GM19099 (cell line): Measurements from ENCODE around the gene DLG2.

ENCODE experiments used
- POLR2A ChIP-seq: IDR thresholded peaks from 3 replicates; pipeline ENCODE4 v1.6.1; 2011; ENCODE audit warnings: low read depth; ENCODE audit not compliant: insufficient read length; ENCODE audit errors: extremely low read depth

Gene DLG2

DNA sequence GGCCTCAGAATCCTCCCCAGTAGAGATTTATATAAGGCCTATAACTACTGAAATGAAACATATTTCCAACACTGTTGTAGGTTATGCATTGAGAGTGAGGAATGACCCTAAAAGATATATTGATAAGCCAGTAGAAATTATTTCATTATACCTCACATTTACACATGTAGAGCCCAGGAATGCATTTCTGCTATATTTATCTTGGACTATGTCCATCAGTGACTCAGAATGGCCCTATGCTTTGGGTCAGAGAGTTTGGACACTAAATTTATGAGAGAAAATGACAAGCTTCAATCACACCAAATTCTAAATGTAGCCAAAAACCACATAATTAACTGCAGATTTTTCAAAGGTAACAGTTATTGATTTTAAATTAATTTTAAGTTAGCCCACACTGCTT lies 761.9 kb downstream of the DLG2 start:
- no peak for TF ChIP-seq POLR2A

DNA sequence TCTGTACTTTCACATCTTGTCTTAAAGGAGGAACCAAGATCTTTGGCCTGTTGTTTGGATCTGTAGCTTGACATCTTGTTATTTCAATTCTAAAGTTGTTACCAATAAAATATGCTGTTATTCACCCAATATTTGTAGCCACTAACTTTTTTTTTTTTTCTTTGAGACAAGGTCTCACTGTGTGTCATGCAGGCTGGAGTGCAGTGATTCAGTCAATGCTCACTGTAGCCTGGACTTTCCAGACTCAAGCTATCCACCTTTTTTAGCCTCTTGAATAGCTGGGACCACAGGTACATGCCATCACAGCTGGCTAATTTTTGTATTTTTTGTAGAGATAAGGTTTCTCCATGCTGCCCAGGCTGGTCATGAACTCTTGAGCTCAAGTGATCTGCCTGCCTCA lies 769.4 kb downstream of the DLG2 start:
- no peak for TF ChIP-seq POLR2A

DNA sequence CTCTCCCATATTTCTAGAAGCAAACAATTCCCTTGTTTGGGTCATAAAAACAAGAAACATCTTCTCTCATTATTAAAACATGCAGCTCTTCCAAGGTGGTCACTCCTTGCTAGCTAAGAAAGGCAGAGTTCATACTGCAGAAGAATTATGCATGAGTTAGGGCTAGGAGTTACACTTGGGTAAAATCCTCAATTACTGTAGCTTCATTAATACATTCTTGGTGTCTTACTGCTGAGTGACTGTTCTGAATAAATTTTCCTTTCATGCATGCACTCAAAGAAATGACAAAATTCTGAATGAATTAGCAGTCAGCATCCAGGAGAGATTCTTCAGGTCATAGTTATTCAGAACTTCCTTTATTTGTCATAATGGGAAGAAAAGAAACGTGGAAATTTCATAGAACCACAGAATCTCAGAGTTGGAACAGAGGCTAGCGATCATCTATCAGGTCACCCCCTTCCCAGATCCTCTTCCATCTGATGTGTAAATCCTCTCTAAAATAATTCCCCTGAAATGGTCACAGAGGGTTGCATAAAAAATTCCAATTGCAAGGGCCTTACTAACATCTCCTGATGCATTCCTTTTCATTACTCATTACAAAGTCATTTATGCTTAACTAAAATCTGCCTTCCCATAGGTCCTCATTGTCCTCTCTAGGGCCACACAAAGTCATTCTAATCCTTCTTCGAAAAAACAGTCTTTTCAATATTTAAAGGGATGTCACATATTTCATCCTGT lies 771.5 kb downstream of the DLG2 start:
- TF ChIP-seq POLR2A, result no peak

DNA sequence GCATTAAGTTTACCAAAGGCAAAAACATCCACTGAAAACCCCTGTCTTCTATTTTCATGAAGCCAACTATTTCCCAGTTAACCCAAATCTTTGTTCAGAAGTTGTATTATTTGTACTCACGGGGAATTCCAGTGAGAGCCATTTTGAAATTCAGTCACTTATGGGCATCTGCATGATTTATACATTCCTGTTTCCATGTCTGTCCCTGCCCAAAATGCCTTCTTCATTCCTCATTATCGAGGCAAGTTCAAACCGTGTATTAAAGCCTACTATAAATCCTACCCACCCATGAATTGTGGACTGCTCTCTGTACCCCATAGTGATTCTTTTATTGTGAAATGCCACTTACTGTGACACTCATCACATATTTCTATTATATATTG lies 772.7 kb downstream of the DLG2 start:
- no peak for TF ChIP-seq POLR2A

DNA sequence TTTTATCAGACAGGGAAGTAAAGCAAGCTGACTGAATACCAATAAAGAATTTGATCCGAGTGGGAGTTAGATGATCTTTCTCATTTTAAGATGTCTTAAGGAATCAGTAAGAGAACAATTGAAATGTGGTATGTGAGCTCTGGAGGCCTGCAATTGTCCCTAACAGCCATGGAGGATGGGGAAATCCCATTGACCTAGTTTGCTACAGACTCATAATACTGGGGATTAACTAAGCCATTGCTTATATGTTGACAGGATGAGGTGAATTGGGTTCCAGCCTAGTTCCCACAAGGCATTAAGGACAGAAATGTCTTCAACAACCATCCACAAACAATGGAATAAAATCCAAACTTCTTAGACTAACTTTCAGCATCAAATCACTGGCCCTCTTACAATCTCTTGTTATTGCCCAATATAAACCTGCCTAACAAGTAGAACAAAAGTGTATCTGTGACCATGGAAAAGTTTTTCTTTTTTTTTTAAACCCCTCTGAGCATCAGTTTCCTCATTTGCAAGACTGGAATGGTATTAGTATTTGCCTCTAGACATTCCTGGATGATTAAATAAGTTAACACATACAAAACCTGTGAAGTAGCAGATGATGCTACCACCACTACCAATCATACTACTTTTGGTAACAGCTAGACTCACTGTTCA lies 773.2 kb downstream of the DLG2 start:
- TF ChIP-seq POLR2A, result no peak

DNA sequence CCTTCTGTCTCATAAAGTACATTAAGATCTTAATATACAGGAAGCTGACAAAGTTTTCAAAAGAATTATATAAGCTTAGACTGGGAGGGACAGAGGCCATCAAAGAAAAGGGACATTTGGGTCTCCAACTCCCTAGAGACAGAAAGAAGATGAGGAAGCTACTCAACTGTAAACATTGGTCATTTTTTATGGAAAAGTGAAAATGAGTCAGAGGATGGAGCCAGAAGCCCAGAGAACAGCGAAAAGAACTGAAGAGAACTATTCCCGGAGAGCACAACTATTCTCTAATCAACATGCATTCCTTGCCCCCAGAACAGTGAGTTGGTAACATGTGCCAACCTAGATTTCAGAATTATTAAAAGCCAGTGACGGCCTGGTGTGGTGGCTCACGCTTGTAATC lies 779.3 kb downstream of the DLG2 start:
- no peak for TF ChIP-seq POLR2A

DNA sequence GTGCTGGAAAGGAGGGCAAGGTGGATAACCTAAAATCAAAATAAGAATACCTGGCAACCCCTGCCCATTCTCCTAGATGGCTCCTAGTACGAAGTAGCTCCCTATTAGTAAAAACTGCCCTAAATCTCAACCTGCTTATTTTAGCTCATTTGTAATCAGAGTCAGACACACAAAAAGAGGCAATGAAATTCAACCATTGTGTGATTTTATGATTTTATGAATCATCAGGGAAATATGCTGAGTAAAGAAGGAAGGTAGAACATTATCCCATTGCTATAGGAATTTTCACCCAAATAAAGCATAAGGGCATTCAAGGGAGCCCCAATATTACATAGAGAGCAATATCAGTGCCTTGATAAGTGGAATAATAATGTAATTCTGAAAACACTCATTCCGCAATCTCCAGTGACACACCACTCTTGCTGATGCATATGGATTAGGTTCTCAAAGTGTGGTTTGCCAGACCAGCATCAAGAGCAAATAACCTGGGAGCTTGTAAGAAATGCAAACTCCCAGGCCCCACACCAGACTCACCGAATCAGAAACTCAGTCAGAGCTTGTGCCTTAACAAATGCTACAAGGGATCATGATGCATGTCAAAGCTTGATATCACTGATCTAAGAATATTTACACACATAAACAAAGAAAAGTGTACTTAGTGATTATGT lies 789.6 kb downstream of the DLG2 start:
- no peak for TF ChIP-seq POLR2A

DNA sequence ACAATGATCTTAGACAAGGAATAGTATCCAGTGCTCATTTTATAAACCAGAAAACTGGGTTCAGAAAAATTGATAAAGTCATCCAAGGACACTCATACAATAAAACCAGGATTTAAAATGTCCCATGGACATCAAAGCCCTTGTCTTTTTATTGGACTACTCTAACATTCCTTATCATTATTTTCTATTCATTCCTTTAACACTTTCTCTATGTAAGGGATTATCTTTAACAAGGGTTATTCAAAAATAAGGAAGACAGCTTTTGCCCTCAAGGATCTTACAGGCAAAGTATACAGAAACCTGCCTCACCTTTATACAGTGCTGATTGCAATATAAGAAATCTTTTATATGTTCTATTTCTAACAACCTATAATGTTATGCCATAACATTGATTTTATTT lies 790.8 kb downstream of the DLG2 start:
- no peak for TF ChIP-seq POLR2A

DNA sequence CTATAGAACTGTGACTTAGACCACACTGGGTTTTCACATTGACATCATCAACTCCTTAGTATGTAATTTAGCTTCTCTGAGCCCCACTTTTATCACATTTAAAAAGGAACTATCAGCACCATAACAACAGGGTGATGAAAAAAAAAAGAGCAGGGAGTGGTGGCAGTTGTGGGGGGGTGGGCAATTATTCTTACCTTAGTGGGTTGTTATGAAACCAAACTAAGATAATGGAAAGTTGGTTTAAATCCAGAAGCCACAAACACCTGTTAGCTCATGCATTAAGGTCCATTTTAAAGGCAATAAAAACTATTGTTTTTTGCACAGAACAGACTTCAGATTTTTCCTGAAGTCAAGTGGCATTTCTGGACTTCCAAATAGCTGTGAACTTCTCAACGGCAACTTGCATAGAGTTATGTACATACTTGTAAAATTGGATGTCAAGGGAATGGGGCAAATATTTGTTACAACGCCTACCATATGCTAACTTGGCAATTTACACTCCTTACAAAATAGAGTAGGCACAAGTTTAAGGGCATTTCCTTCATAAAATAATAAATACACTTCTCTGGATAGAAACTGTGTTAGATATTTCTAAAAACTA lies 793.6 kb downstream of the DLG2 start:
- no peak for TF ChIP-seq POLR2A

DNA sequence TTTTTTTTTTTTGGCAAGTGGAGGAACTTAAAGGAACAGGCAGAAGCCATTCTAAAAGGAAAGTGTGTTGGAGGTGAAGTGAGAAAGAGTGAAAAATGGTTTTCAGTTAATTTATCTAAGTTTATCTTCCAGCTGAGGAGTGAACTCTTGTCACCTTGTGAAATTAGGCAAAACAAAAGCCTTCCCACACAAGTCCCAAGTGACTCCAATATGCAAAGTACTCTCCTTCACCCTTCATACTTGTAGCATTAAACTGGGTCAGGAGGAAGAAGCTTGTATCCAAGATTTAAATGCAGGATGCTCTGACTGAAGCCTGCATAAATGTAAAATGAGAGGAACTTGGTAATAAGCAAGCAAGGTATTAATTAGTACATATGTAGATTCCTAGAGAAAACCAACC lies 796.8 kb downstream of the DLG2 start:
- TF ChIP-seq POLR2A, result no peak

DNA sequence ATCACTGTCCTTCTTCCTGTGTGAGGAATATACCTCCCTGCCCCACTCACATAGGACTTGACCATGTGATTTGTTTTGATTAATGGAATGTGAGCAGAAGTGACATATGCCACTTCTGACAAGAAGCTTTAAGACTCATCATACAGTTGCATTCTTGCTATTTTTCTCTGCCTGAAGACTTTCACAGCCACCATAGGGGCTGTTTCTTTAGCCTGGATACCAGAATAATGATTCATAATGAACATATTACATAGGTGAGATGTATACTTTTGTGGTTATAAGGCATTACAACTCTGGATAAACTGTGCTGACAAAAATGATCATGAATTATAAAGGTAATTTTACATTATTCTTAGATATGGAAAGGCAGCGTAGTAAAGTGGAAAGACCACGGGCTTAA lies 798.0 kb downstream of the DLG2 start:
- no peak for TF ChIP-seq POLR2A

DNA sequence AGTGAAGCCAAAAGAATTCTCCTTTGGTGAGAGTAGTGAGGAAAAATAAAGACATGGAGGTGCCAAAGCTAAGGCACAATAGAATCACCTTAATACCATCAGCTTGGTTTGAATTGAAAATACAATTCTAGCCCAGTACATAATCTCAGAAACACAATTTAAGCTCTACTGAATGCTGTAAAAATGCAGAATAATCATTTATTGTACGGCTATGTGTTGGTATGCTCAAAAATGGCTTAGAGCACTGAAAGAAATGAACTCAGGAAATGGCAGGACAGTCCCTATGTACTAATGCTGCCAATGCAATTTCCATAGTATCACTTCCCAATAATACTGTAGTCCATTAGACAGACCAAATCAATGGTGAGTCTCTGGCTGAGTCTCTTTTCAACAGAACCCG lies 798.5 kb downstream of the DLG2 start:
- no peak for TF ChIP-seq POLR2A

DNA sequence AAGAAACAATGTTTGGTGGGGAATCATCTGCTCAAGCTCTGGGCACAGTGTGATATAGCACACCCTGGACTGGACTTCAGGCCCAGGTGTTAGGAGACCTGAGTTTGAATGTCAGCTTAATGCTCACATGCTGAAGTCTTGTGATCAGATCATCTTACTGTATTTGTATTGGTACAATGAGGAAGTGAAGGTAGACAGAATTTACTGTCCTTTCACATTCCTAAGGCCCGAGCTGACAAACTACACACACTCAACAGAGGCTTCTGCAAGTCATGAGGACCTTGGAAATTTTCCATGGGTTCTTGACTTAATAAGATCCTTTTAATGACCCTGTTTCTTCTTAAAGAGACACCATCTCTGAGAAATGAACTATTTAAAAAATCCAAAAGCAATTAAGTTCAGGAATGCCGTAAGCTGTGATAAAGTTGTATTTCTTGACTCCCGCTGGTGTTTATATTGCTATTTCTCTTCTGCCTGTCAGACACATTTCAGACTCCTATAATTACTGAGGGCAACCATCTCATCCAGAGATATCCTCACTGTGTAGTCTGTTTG lies 802.0 kb downstream of the DLG2 start:
- no peak for TF ChIP-seq POLR2A

DNA sequence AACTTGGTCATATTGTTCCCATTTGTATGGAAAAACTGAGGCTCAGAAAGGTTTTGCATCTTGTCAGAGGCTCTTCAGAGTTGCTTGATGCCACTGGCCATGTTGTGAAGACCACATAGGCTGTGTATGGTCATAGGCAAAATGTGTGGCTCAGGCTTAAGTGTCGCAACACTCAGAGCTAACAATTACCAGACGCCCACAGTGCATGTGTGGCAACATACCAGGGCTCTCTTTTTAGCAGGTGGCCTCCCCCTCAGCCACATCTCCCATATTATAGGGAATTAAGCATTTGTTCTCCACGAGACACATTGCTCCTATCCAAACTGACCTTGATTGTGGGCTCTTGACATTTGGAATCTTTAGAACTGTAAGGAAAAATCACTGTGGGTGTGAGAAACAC lies 802.5 kb downstream of the DLG2 start:
- TF ChIP-seq POLR2A, result no peak

DNA sequence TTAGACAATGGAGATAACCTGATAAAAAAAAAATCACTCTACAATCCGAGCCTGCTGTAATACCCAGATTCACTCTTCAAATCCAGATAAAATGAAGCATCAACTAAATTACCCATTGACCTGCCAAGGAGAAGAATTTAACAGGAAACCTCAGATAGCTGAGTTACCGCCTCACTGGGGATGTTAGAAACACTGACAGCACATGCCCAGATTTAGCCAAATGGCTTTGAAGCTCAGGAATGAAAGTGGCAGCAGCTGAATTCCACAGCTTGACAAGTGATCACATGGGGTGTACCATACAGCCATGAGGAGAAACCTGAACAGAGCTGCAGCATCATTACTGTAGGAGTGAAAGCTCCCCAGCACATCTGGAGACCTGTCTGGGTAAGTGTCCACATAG lies 807.6 kb downstream of the DLG2 start:
- TF ChIP-seq POLR2A, result no peak

DNA sequence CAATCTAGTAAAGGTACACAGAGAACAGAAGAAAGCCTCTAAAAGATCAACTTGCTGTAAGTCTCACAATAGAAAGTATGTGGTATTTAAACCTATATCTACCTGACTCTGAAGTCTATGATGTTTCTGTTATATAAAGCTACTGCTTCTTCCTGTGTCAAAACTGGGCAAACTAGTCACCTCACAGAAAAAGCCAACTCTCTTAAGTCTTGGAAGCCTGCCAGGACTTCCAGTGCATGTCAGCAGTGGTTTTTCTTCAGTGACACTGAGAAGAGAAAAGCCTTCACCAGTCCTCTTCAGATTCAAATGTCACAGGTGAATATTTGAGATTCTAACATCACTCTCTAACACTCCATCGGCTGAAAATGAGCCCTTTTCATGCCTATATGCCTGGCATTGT lies 808.0 kb downstream of the DLG2 start:
- no peak for TF ChIP-seq POLR2A

DNA sequence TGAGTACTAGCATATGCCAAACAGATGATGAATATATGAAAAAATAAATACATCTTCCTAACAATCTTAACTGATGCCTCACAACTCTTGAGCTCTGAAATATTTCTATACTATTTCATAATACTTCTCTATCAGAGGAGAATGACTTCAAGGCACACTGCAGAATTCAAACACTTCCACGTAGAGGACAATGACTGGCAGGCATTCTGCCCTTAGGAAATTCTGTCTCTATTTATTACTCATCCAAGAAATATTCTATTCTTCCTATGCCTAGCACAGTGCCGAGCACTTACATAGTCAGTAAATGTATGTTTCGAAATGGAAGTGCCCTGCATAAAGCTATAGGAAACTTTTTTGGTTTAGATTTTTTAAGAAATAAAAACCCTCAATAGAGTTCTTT lies 809.1 kb downstream of the DLG2 start:
- no peak for TF ChIP-seq POLR2A
